Liver (tissue), 9 donors: ENCODE measurements around the gene CALML5. TPM values are rescaled to one million over a fixed set of nuclear protein-coding genes. Genes with fewer than 3 reads are reported as not detected.

ENCODE experiments used
- DNase-seq: peaks from one replicate; pipeline ENCODE4 v3.0.0-alpha.2; 2017; ENCODE audit warnings: low spot score
- H3K27ac ChIP-seq, 2 donors: one replicate each; pipeline ENCODE4 v1.7.0; 2013; ENCODE audit warnings: inconsistent platforms in 2 of 2, low read length in 2 of 2, control low read depth in 1 of 2, low read depth in 1 of 2, mild to moderate bottlenecking in 1 of 2
- H3K27me3 ChIP-seq, 4 donors: one replicate each; pipeline versions ENCODE4 v1.6.1 to v1.7.0; 2013; ENCODE audit warnings: low read length in 3 of 4, inconsistent platforms in 1 of 4, mild to moderate bottlenecking in 1 of 4, moderate library complexity in 1 of 4; ENCODE audit not compliant: control insufficient read depth in 4 of 4, insufficient read depth in 4 of 4
- H3K36me3 ChIP-seq, 4 donors: one replicate each; pipeline versions ENCODE4 v1.6.1 to v1.7.0; 2013; ENCODE audit warnings: low read length in 3 of 4, mild to moderate bottlenecking in 3 of 4, low read depth in 1 of 4, moderate library complexity in 1 of 4; ENCODE audit not compliant: control insufficient read depth in 4 of 4, insufficient read depth in 3 of 4
- H3K4me1 ChIP-seq, 4 donors: one replicate each; pipeline versions ENCODE4 v1.6.1 to v1.7.0; 2013; ENCODE audit warnings: low read length in 3 of 4, mild to moderate bottlenecking in 3 of 4, moderate library complexity in 1 of 4; ENCODE audit not compliant: control insufficient read depth in 4 of 4, insufficient read depth in 4 of 4
- H3K4me3 ChIP-seq, 3 donors: one replicate each; pipeline versions ENCODE4 v1.6.1 to v1.7.0; 2013; ENCODE audit warnings: low read length in 3 of 3, control low read depth in 1 of 3, low read depth in 1 of 3, mild to moderate bottlenecking in 1 of 3
- H3K9ac ChIP-seq, 2 donors: one replicate each; pipeline ENCODE4 v1.7.0; 2013; ENCODE audit warnings: low read length in 2 of 2, mild to moderate bottlenecking in 2 of 2, moderate library complexity in 2 of 2, control low read depth in 1 of 2, low read depth in 1 of 2
- H3K9me3 ChIP-seq, 4 donors: one replicate each; pipeline versions ENCODE4 v1.6.1 to v1.7.0; 2013; ENCODE audit warnings: low read length in 3 of 4; ENCODE audit not compliant: control insufficient read depth in 4 of 4
- CTCF ChIP-seq: fragments of 150-350 bp; IDR thresholded peaks from 2 replicates; pipeline ENCODE4 v1.5.1; 2017; ENCODE audit warnings: improper control_type of control experiment, low read depth, low read length; ENCODE audit not compliant: missing input control
- EGR1 ChIP-seq, 2 donors: IDR thresholded peaks; 2 replicates each; pipeline ENCODE4 v1.6.1; 2016 to 2018; ENCODE audit warnings: antibody characterized with exemption in 2 of 2, low read depth in 2 of 2
- FOXA1 ChIP-seq: IDR thresholded peaks from 2 replicates; pipeline ENCODE4 v1.6.1; 2016; ENCODE audit warnings: antibody characterized with exemption
- FOXA2 ChIP-seq: IDR thresholded peaks from 2 replicates; pipeline ENCODE4 v1.6.1; 2016; ENCODE audit warnings: antibody characterized with exemption
- GABPA ChIP-seq, 2 donors: IDR thresholded peaks in 1 of 2; conservative IDR thresholded peaks in 1 of 2; 2 replicates each; pipeline ENCODE4 v1.6.1; 2016; ENCODE audit warnings: antibody characterized with exemption in 2 of 2, mild to moderate bottlenecking in 1 of 2, moderate library complexity in 1 of 2
- HNF4A ChIP-seq, 2 donors: conservative IDR thresholded peaks; 2 replicates each; pipeline ENCODE4 v1.6.1; 2016; ENCODE audit warnings: antibody characterized with exemption in 2 of 2, mild to moderate bottlenecking in 2 of 2
- HNF4G ChIP-seq: IDR thresholded peaks from 2 replicates; pipeline ENCODE4 v1.6.1; 2016; ENCODE audit warnings: antibody characterized with exemption
- NR2F2 ChIP-seq: IDR thresholded peaks from 2 replicates; pipeline ENCODE4 v1.6.1; 2016; ENCODE audit warnings: antibody characterized with exemption
- RAD21 ChIP-seq, 2 donors: IDR thresholded peaks; 2 replicates each; pipeline ENCODE4 v1.6.1; 2016; ENCODE audit warnings: antibody characterized with exemption in 2 of 2, mild to moderate bottlenecking in 2 of 2
- RXRA ChIP-seq, 2 donors: IDR thresholded peaks; 2 replicates each; pipeline ENCODE4 v1.6.1; 2017 to 2018; ENCODE audit warnings: antibody characterized with exemption in 2 of 2, mild to moderate bottlenecking in 1 of 2
- SP1 ChIP-seq: IDR thresholded peaks from 2 replicates; pipeline ENCODE4 v1.6.1; 2018; ENCODE audit warnings: antibody characterized with exemption, mild to moderate bottlenecking
- TAF1 ChIP-seq: conservative IDR thresholded peaks from 2 replicates; pipeline ENCODE4 v1.6.1; 2016; ENCODE audit warnings: antibody characterized with exemption, mild to moderate bottlenecking
- YY1 ChIP-seq: IDR thresholded peaks from 2 replicates; pipeline ENCODE4 v1.6.1; 2016; ENCODE audit warnings: antibody characterized with exemption, mild to moderate bottlenecking
- ZBTB33 ChIP-seq: IDR thresholded peaks from 2 replicates; pipeline ENCODE4 v1.6.1; 2016; ENCODE audit warnings: antibody characterized with exemption
- WGBS: extraction: QIAGEN DNeasy Blood & Tissue Kit; methylation state at CpG from one replicate; pipeline ENCODE4 v1.1.7; 2013; 5-methylcytosine and 5-hydroxymethylcytosine counted together
- polyA plus RNA-seq, 2 donors: library from polyadenylated mRNA; stranded (reverse) in 1 of 2; unstranded in 1 of 2; fragments of 200-250 nt in 1 of 2; fragments of >200 nt in 1 of 2; fragmentation: Nextera tagmentation in 1 of 2; extraction: Ambion mirVana in 1 of 2; gene quantifications; one replicate each; pipeline versions ENCODE4 v1.2.1 to v1.2.3, GENCODE V29; 2013 to 2015
- total RNA-seq, 2 donors: library from RNA; depleted of rRNA; stranded (reverse); fragments of >200 nt; gene quantifications; one replicate each; pipeline ENCODE4 v1.2.3, GENCODE V29; 2014
- TF ChIP-seq, protein P1 (sequence below): IDR thresholded peaks from 2 replicates; pipeline ENCODE4 v1.6.1; 2016; ENCODE audit warnings: antibody characterized with exemption
- TF ChIP-seq, protein P2 (sequence below): IDR thresholded peaks from 2 replicates; pipeline ENCODE4 v1.6.1; 2016; ENCODE audit warnings: antibody characterized with exemption
- TF ChIP-seq, protein P3 (sequence below): IDR thresholded peaks from 2 replicates; pipeline ENCODE4 v1.6.1; 2016; ENCODE audit warnings: antibody characterized with exemption, mild to moderate bottlenecking
- donor health status: healthy.
- donor health status: healthy.
- donor health status: healthy.
- donor health status: healthy.
- donor health status: healthy.

The CALML5 gene
- total and polyA plus RNA-seq, 4 donors, result not detected

DNA sequence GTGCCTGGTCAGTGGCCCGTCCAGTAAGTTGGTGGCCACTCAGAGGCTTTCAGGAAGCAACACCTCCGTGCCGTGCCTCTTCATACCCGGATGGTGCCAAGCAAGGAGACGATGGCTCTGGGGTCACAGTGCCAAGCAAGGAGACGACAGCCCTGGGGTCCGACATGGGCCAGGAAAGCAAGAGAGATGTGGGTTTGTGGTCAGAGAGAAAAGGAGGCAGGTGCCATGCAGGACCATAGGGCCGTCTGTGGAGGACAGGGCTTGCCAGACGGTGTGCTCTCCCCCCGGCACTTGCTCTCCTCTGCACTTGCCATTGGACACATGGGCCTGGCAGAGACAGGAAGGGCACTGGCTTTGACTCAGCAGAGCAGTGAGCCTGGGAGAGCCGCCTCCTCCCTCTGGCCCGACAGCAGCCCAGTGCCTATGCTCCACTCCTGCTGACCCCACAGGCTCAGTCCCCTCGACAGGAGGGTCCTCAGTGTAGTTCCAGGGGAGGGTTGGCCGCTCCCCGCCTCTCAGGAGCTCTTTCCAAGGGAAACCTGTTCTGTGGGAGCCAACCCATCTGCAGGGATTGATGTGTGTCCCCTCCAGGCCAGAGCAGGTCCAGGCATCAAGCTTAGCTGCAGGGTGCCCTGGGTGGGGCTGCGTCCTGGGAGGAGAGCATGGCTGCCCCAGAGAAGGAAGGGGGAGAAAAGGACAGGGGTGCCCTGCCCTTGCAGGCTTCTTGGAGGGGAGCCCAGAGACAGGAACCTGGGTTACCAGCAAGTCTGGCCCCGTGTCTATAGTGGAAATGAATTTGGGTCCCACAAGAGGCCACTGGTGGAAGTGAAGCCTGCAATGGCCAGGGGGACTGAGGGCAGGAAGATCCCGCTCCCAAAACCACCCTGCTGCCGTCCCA is 7.6 kb upstream of the CALML5 start:
- no peak for DNase-seq
- Histone ChIP-seq H3K4me3 (no peak overlapping the region), H3K36me3 (no peaks in the 10 kb centered on the region), H3K9ac (no peak overlapping the region), H3K27me3 (no peaks in the 10 kb centered on the region), H3K27ac (no peak overlapping the region), H3K9me3 (no peaks in the 10 kb centered on the region), H3K4me1 (no peaks in the 10 kb centered on the region)
- TF ChIP-seq, protein P1, sequence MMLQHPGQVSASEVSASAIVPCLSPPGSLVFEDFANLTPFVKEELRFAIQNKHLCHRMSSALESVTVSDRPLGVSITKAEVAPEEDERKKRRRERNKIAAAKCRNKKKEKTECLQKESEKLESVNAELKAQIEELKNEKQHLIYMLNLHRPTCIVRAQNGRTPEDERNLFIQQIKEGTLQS, result no peak
- TF ChIP-seq RAD21 (IDR thresholded peaks at IDR 0.05) (no peak), SP1 (no peak), FOXA2 (no peak), TAF1 (no peak), HNF4A (conservative IDR thresholded peaks at IDR 0.05) (no peak), GABPA (IDR thresholded peaks at IDR 0.05 in 1 of 2, conservative IDR thresholded peaks at IDR 0.05 in 1 of 2) (no peak), HNF4G (no peak), ZBTB33 (no peak), NR2F2 (no peak)
- TF ChIP-seq, protein P2, sequence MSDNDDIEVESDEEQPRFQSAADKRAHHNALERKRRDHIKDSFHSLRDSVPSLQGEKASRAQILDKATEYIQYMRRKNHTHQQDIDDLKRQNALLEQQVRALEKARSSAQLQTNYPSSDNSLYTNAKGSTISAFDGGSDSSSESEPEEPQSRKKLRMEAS, result no peak
- 93% methylated on average over 19 of the region's 19 CpGs for WGBS

DNA sequence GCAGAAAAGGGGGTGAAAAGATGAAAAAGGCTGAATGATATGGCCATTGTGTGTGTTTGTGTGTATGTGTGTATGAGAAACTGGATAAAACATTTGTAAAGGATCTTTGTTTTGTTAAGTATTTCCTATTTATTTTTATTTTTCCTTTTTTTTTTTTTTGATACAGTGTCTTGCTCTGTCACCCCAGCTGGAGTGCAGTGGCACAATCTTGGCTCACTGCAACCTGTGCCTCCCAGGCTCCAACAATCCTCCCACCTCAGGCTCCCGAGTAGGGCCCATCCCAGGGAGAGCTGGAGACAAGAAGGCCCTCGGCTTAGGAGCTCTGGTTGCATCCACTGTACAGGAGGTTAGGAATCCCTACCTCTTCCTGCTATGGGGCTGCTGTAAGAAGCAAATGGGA is 6.9 kb upstream of the CALML5 start:
- 83% methylated on average over 2 of the region's 2 CpGs for whole genome bisulfite sequencing
- Histone ChIP-seq H3K9ac (no peak overlapping the region), H3K4me3 (no peak overlapping the region), H3K27me3 (no peaks in the 10 kb centered on the region), H3K9me3 (no peaks in the 10 kb centered on the region), H3K4me1 (no peaks in the 10 kb centered on the region), H3K27ac (no peak overlapping the region), H3K36me3 (no peaks in the 10 kb centered on the region)
- no peak for DNase-seq
- TF ChIP-seq, protein P3, sequence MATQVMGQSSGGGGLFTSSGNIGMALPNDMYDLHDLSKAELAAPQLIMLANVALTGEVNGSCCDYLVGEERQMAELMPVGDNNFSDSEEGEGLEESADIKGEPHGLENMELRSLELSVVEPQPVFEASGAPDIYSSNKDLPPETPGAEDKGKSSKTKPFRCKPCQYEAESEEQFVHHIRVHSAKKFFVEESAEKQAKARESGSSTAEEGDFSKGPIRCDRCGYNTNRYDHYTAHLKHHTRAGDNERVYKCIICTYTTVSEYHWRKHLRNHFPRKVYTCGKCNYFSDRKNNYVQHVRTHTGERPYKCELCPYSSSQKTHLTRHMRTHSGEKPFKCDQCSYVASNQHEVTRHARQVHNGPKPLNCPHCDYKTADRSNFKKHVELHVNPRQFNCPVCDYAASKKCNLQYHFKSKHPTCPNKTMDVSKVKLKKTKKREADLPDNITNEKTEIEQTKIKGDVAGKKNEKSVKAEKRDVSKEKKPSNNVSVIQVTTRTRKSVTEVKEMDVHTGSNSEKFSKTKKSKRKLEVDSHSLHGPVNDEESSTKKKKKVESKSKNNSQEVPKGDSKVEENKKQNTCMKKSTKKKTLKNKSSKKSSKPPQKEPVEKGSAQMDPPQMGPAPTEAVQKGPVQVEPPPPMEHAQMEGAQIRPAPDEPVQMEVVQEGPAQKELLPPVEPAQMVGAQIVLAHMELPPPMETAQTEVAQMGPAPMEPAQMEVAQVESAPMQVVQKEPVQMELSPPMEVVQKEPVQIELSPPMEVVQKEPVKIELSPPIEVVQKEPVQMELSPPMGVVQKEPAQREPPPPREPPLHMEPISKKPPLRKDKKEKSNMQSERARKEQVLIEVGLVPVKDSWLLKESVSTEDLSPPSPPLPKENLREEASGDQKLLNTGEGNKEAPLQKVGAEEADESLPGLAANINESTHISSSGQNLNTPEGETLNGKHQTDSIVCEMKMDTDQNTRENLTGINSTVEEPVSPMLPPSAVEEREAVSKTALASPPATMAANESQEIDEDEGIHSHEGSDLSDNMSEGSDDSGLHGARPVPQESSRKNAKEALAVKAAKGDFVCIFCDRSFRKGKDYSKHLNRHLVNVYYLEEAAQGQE, result no peak
- TF ChIP-seq GABPA (IDR thresholded peaks at IDR 0.05 in 1 of 2, conservative IDR thresholded peaks at IDR 0.05 in 1 of 2) (no peak), HNF4G (no peak), CTCF (no peak), RAD21 (IDR thresholded peaks at IDR 0.05) (no peak), FOXA1 (no peak), NR2F2 (no peak), RXRA (IDR thresholded peaks at IDR 0.05) (no peak), SP1 (no peak), EGR1 (IDR thresholded peaks at IDR 0.05; ENCODE audit: low read depth in 2 of 2) (no peak), YY1 (no peak)
- TF ChIP-seq, protein P2, result no peak
